Neural cell (in vitro differentiated cells): ENCODE measurements around the gene SECTM1. TPM values are rescaled to one million over a fixed set of nuclear protein-coding genes. Genes with fewer than 3 reads are reported as not detected.
"Not testable (repeated sequence)": the region's sequence is repeated elsewhere in the genome, so short reads cannot be mapped to it uniquely, and the experiment has no call there.

Experiments used
- H2AFZ ChIP-seq: fragments of 200-600, 300-800 bp; sonication (generic), shearing (Covaris generic); 2 replicates; pipeline ENCODE4 v1.6.0; 2014; ENCODE audit warnings: low read depth, mild to moderate bottlenecking, antibody characterized with exemption, low read length, moderate library complexity
- H3F3A ChIP-seq: fragments of 200-600 bp; shearing (Covaris generic); 2 replicates; pipeline ENCODE4 v1.6.1; 2016; ENCODE audit warnings: mild to moderate bottlenecking, moderate library complexity, mixed read lengths, antibody characterized with exemption, low read length; ENCODE audit not compliant: insufficient read depth, poor library complexity, severe bottlenecking
- H3K27ac ChIP-seq: fragments of 200-600, 300-800 bp; sonication (generic), shearing (Covaris generic); 2 replicates; pipeline ENCODE4 v1.5.1; 2014; ENCODE audit warnings: mild to moderate bottlenecking, low read length, moderate library complexity
- H3K27me3 ChIP-seq: fragments of 300-800, 200-600 bp; sonication (generic), shearing (Covaris generic); 2 replicates; pipeline ENCODE4 v1.6.0; 2014; ENCODE audit warnings: mild to moderate bottlenecking, low read depth, low read length, moderate library complexity; ENCODE audit not compliant: insufficient read depth
- H3K36me3 ChIP-seq: fragments of 300-800, 200-600 bp; sonication (generic), shearing (Covaris generic); 2 replicates; pipeline ENCODE4 v1.5.1; 2014; ENCODE audit warnings: mild to moderate bottlenecking, antibody characterized with exemption, low read length, moderate library complexity; ENCODE audit not compliant: insufficient read depth
- H3K4me2 ChIP-seq: fragments of 300-800, 200-600 bp; sonication (generic), shearing (Covaris generic); 2 replicates; pipeline ENCODE4 v1.6.0; 2014; ENCODE audit warnings: mild to moderate bottlenecking, low read length
- H3K4me3 ChIP-seq: fragments of 300-800, 200-600 bp; sonication (generic), shearing (Covaris generic); 2 replicates; pipeline ENCODE4 v1.5.1; 2014; ENCODE audit warnings: mild to moderate bottlenecking, low read length, moderate library complexity
- H3K79me2 ChIP-seq: fragments of 200-600 bp; shearing (Covaris generic); replicated peaks from 2 replicates; pipeline ENCODE4 v1.6.0; 2014; ENCODE audit warnings: mild to moderate bottlenecking, low read length, moderate library complexity; ENCODE audit not compliant: insufficient read depth
- H3K9ac ChIP-seq: fragments of 300-800, 200-600 bp; sonication (generic), shearing (Covaris generic); 2 replicates; pipeline ENCODE4 v1.6.1; 2016; ENCODE audit warnings: mild to moderate bottlenecking, low read length, mixed read lengths
- H3K9me2 ChIP-seq: fragments of 200-600 bp; shearing (Covaris generic); 2 replicates; pipeline ENCODE4 v1.6.1; 2016; ENCODE audit warnings: mild to moderate bottlenecking, low read length, mixed read lengths; ENCODE audit not compliant: insufficient read depth
- H3K9me3 ChIP-seq: fragments of 200-600, 300-800 bp; sonication (generic), shearing (Covaris generic); 2 replicates; pipeline ENCODE4 v1.6.1; 2016; ENCODE audit warnings: mild to moderate bottlenecking, mixed run types, low read length, moderate library complexity, mixed read lengths
- H4K20me1 ChIP-seq: fragments of 200-600 bp; shearing (Covaris generic); 2 replicates; pipeline ENCODE4 v1.6.1; 2016; ENCODE audit warnings: mild to moderate bottlenecking, mixed run types; ENCODE audit not compliant: insufficient read depth
- CTCF ChIP-seq: fragments of 450-650 bp; IDR thresholded peaks from 2 replicates; pipeline ENCODE4 v1.5.1; 2014; ENCODE audit warnings: antibody characterized with exemption, mild to moderate bottlenecking, moderate library complexity; ENCODE audit not compliant: poor library complexity, severe bottlenecking
- EP300 ChIP-seq: fragments of 450-650 bp; conservative IDR thresholded peaks from 2 replicates; pipeline ENCODE4 v1.6.1; 2014; ENCODE audit warnings: antibody characterized with exemption, mild to moderate bottlenecking, moderate library complexity; ENCODE audit not compliant: poor library complexity, severe bottlenecking
- EZH2 ChIP-seq: fragments of 200-600, 300-800 bp; shearing (Covaris generic), sonication (generic); IDR thresholded peaks from 2 replicates; pipeline ENCODE4 v1.6.1; 2014; ENCODE audit warnings: antibody characterized with exemption, low read length, borderline replicate concordance, mild to moderate bottlenecking; ENCODE audit not compliant: insufficient read depth, poor library complexity, severe bottlenecking
- MXI1 ChIP-seq: fragments of 450-650 bp; conservative IDR thresholded peaks from 2 replicates; pipeline ENCODE4 v1.6.1; 2014; ENCODE audit warnings: antibody characterized with exemption, mild to moderate bottlenecking; ENCODE audit not compliant: poor library complexity, severe bottlenecking
- POLR2AphosphoS5 ChIP-seq: IDR thresholded peaks from 2 replicates; pipeline ENCODE4 v1.6.1; 2012
- RAD21 ChIP-seq: fragments of 450-650 bp; conservative IDR thresholded peaks from 2 replicates; pipeline ENCODE4 v1.6.1; 2014; ENCODE audit warnings: antibody characterized with exemption, mild to moderate bottlenecking, moderate library complexity
- SMC3 ChIP-seq: fragments of 450-650 bp; conservative IDR thresholded peaks from 2 replicates; pipeline ENCODE4 v1.6.1; 2014; ENCODE audit warnings: antibody characterized with exemption, mild to moderate bottlenecking, moderate library complexity; ENCODE audit not compliant: poor library complexity
- TAF1 ChIP-seq: IDR thresholded peaks from 2 replicates; pipeline ENCODE4 v1.6.1; 2012; ENCODE audit warnings: low read depth
- polyA minus RNA-seq: library from RNA; depleted of rRNA, polyadenylated mRNA; stranded (reverse); fragments of >200 nt; gene quantifications from 2 replicates; pipeline ENCODE4 v1.2.3, GENCODE V29; 2014
- polyA plus RNA-seq: library from polyadenylated mRNA; depleted of rRNA; stranded (reverse); fragments of >200 nt; gene quantifications from 2 replicates; pipeline ENCODE4 v1.2.3, GENCODE V29; 2014
- TF ChIP-seq, protein P1 (sequence below): IDR thresholded peaks from 2 replicates; pipeline ENCODE4 v1.6.1; 2012; ENCODE audit warnings: borderline replicate concordance

Gene SECTM1
- not detected in 2 replicates for polyA plus RNA-seq
- not detected in 2 replicates for polyA minus RNA-seq

DNA sequence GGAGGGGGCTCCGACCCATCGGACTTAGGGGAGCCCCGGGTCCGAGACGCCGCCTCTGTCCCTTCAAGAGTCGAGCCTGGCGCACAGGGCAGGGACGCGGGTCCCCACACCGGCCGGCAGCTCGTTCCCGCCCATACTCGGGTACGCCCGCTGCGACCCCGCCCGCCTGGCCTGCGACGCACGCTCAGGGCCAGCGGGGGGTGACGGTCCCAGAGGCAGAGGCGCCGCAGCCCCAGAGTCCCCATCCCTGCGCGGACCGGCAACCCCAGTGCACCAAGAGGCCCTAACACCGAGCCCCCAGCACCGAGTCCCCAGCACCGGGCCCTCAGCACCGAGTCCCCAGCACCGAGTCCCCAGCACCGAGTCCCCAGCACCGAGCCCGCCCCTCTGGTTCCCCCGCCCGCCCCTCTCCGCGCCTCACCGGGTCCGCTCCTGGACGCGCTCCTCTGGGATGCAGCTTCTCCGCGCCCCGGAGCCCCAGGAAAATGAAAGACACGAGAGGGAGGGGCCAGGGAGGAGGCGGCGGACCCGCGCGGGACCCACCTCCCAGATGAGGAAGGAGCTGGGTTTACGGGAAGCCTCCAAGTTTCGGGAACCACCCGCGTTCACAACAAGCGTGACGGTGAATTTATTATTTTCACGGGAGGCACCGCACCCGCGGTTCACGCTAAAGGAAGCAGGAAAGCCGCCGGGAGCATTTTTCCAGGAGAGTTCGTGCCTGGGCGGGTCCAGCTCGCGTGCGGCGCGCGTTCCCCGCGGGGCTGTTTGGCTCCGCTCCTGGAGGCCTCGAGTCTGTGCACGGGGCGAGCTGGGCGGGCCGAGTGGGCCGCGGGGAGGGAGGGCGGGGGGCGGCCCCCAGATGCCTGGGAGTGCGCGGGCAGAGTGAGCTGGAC, at the start of gene SECTM1:
SECTM1 (minus strand) TSS at position 488 of the 893 bp plus-strand sequence. CDS start 6,526 bp downstream, outside the sequence.
- Histone ChIP-seq H4K20me1 (no peaks in the 10 kb centered on the region), H3K4me2 (no peak within 1 kb of the TSS), H3K9me2 (no peaks in the 10 kb centered on the region), H3K4me3 (peak within 1 kb of the TSS; percentile 41), H3K9ac (no peak within 1 kb of the TSS), H3K36me3 (no peaks in the 10 kb centered on the region), H3K27me3 (peaks cover 43% of the 10 kb centered on the region), H3K9me3 (no peaks in the 10 kb centered on the region), H2AFZ (no peak within 1 kb of the TSS), H3F3A (no peaks in the 10 kb centered on the region), H3K79me2 (no peaks in the 10 kb centered on the region), H3K27ac (no peak within 1 kb of the TSS)
- TF ChIP-seq RAD21 (no peak), TAF1 (no peak), POLR2AphosphoS5 (no peak), SMC3 (no peak), CTCF (no peak), EZH2 (no peak), MXI1 (no peak), EP300 (no peak)
- TF ChIP-seq, protein P1, sequence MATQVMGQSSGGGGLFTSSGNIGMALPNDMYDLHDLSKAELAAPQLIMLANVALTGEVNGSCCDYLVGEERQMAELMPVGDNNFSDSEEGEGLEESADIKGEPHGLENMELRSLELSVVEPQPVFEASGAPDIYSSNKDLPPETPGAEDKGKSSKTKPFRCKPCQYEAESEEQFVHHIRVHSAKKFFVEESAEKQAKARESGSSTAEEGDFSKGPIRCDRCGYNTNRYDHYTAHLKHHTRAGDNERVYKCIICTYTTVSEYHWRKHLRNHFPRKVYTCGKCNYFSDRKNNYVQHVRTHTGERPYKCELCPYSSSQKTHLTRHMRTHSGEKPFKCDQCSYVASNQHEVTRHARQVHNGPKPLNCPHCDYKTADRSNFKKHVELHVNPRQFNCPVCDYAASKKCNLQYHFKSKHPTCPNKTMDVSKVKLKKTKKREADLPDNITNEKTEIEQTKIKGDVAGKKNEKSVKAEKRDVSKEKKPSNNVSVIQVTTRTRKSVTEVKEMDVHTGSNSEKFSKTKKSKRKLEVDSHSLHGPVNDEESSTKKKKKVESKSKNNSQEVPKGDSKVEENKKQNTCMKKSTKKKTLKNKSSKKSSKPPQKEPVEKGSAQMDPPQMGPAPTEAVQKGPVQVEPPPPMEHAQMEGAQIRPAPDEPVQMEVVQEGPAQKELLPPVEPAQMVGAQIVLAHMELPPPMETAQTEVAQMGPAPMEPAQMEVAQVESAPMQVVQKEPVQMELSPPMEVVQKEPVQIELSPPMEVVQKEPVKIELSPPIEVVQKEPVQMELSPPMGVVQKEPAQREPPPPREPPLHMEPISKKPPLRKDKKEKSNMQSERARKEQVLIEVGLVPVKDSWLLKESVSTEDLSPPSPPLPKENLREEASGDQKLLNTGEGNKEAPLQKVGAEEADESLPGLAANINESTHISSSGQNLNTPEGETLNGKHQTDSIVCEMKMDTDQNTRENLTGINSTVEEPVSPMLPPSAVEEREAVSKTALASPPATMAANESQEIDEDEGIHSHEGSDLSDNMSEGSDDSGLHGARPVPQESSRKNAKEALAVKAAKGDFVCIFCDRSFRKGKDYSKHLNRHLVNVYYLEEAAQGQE, result no peak

DNA sequence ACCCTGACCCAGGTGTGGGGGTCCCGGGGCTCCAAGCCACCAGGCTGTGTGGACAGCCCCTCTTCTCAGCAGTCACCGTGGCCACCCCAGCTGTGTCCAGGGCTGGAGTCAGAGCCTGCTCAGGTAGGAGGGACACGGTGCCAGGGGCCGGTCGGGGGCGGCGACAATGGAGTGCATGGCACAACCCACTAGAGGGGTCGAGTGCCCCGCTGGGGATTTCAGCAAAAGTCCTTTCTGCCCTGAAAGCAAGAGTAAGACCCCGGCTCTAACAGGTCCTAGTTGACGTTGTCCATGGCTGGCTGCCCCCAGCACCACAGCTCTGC, 49.3 kb upstream of the SECTM1 start:
- H3K79me2 ChIP-seq, result no peaks in the 10 kb centered on the region
- H3K27ac ChIP-seq, result no peak overlapping the region
- no peak overlapping the region for H3K4me3 ChIP-seq
- H3K4me2 ChIP-seq, result no peak overlapping the region
- no peak overlapping the region for H2AFZ ChIP-seq
- no peaks in the 10 kb centered on the region for H3F3A ChIP-seq
- no peak overlapping the region for H3K9ac ChIP-seq
- H3K36me3 ChIP-seq, result no peaks in the 10 kb centered on the region
- no peak for TF ChIP-seq TAF1
- H3K27me3 ChIP-seq, result no peaks in the 10 kb centered on the region
- no peaks in the 10 kb centered on the region for H3K9me3 ChIP-seq
- H4K20me1 ChIP-seq, result no peaks in the 10 kb centered on the region
- no peaks in the 10 kb centered on the region for H3K9me2 ChIP-seq

DNA sequence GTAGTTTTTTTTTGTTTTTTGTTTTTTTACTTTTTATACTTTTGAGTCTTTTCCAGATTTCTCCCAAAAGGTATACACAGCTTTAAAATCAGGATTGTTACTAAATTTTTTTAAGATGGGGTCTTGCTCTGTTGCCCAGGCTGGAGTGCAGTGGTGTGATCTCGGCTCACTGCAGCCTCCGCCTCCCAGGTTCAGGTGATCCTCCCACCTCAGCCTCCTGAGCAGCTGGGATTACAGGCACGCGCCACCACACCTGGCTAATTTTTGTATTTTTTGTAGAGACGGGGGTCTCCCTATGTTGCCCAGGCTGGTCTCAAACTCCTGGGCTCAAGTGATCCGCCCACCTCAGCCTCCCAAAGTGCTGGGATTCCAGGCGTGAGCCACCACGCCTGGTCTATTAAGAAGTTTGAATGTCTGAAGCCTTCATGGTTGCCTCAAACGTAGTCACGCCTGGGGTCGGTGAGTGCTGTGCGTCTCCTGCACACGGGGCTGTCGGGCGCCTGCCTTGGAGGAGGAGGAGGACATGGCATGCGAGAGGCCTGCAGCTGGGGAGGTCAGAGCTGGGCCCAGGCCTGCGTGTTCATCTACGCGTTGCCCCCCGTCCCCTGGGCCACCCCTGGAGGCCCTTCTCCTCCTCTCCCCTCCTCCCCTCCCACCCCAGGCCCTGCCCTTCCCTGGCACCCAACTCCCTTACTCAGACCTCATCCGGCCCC, 48.8 kb upstream of the SECTM1 start:
- H3K9me3 ChIP-seq, H3K27ac ChIP-seq, H2AFZ ChIP-seq, H3K79me2 ChIP-seq, H3K36me3 ChIP-seq, H3K4me2 ChIP-seq, H3K9me2 ChIP-seq, H3K4me3 ChIP-seq, H3F3A ChIP-seq, H4K20me1 ChIP-seq, H3K9ac ChIP-seq, H3K27me3 ChIP-seq: not testable (repeated sequence)

GRCh38 chr17:82381703-82382009, 48.1 kb upstream of the SECTM1 start:
- not testable (repeated sequence) for H3K9me2 ChIP-seq, H3K36me3 ChIP-seq, H3K9ac ChIP-seq, H3K9me3 ChIP-seq, H3K79me2 ChIP-seq, H2AFZ ChIP-seq, H3K4me3 ChIP-seq, H3K27ac ChIP-seq, H4K20me1 ChIP-seq, H3F3A ChIP-seq, H3K27me3 ChIP-seq, H3K4me2 ChIP-seq
